ENCODE results near the gene BICDL2.

GRCh38 chr16:3027983-3028715 is 8.6 kb downstream of the BICDL2 start:
- no peak for TF ChIP-seq POLR2A (IDR thresholded peaks at IDR 0.05; ENCODE audit: low read length)
- no peak for TF ChIP-seq GATA1 (IDR thresholded peaks at IDR 0.05; ENCODE audit: low read depth, low read length)
